Stimulated activated CD8-positive, alpha-beta memory T cell treated with anti-CD3 and anti-CD28 coated beads, Interleukin-12 subunit alpha, Interleukin-12 subunit beta, amount 100 ng/mL, for 24 hours (primary cell): ENCODE results near the gene CASP7.

Experiments used
- DNase-seq: peaks from one replicate; pipeline ENCODE4 v3.0.0-alpha.2; 2020; ENCODE audit errors: extremely low read depth

CASP7 gene

DNA sequence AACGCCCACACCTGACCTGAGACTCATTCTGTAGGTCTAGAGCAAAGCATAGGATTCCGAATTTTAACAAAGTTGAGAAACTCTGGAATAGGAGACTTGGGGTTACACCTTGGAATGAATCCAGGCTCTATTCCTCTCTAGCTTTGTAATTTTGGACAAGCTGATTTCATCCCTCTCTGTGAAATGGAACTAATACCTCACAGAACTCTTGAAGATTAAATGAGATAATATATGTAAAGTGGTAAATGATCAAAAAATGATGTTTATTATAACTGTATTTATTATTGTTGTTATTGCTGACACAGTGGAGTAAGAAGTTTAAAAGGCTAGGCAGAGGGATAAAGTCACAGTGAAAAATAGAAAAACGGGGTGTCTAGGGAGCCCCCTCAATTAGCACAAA lies 32.3 kb downstream of the CASP7 start:
- no peak for DNase-seq

DNA sequence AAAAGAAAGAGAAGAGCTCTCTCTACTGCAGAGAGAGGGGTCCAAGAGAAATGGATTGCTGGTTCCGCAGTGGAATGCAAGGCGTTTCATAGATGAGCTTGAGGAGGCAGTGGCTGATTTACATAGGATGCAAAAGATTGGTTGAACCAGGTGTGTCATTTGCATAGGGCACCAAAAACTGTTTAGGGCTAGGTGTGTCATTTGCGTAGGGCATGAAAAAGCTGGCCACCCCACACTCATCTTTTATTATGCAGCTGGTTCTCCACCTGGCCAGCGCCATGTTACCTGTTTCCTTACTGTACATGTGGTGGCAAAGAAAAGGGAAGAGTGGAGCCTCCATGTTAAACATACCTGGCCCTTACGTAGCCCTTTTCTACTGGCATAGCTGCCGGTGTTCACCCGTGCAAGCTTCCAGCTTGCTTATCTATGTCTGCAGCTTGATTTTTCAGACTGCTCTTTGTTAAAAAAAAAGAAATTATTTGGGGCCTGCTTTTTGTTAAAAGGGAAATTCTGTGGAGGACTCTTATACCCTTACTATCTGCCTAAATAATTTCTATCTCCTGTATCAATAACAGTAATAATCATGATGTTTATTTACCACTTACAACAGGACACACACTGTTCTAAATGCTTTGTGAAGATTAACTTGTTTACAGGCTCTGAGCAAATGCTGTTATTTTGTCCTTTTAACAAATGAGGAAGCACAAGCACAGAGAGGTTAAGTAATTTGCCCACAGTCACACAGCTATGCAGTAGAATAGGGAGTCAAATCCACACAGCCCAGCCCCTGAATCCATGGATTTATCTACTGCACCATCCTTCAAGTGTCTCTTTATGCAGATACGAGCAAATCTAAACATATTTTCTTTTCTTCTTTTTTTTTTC lies 33.3 kb downstream of the CASP7 start:
- DNase-seq, result no peak

GRCh38 chr10:113713640-113713982 lies 33.9 kb downstream of the CASP7 start:
- DNase-seq, result no peak

DNA sequence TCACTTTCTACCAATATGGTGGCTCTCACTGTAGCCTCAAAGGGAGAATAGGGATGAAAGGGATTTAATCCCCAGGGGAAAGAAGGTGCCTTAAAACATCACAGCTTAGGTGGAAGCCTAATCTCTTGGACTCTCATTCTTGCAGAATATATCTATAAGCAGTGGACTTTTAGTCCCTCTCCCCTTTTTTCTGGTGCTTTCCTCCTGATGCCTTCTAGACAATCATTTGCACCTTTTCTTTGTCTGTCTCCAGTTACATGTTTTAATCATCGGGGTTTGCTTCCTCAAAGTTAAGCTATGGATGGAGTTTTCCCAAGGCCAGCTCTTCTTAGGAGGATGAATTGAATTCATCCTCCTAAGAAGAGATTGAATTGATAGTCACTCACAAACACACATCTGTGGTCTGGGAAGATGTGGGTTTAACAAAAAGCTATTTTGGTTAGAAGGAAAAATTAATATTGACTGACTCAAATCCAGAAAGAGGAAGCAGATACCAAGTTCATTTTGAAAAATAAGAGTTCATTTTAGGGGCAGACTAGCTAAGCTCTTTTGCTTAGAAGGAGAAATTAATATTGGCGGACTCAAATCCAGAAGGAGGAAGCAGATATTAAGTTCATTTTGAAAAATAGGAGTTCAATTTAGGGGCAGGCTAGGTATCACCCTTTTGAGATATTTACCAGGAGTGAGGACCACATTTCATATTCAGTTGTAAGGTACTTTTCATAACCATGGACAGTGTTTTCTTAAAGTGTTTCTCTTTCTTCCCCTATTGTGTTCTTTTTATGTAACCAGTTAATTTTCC lies 36.6 kb downstream of the CASP7 start:
- DNase-seq, result no peak

DNA sequence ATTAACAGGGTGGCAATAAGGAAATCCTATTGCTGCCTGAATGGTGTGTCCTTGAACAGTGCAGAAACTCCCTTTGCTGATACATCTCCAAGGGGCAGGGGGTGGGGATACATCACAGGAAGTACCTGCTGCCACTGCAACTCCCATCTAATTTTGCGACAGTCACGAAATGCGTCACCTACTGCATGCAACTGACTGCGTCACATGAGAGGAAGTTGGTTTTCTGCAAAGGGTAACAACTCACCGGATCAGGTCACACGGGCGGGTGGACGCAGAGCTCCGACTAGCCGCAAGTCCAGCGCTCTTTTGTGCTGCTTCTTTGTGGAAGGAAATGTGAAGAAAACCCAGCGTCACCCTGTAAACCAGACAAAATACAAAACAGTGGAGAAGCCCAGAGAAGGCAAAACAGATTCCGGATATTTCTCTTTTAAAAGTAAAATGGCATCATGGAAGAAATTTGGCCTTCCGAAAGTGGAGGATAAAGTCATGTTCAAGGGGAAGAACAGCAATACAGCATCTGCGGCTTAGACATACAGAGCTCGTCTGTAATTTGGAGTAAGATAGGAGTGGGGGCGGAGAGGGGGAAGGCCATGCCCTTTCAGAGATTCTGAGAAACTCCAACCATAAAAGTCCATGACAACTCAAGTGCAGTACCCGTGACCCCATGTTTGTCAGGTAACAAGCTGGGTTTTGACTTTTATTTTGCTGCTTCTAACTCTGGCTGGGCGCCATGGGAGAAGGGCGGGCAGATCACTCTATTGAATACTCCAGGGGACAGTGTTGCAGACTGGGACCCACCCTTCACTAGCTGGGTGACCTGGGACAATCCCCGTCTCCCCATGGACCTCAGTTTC lies 39.5 kb downstream of the CASP7 start:
- no peak for DNase-seq

GRCh38 chr10:113720386-113720785 lies 40.7 kb downstream of the CASP7 start:
- DNase-seq, result no peak

DNA sequence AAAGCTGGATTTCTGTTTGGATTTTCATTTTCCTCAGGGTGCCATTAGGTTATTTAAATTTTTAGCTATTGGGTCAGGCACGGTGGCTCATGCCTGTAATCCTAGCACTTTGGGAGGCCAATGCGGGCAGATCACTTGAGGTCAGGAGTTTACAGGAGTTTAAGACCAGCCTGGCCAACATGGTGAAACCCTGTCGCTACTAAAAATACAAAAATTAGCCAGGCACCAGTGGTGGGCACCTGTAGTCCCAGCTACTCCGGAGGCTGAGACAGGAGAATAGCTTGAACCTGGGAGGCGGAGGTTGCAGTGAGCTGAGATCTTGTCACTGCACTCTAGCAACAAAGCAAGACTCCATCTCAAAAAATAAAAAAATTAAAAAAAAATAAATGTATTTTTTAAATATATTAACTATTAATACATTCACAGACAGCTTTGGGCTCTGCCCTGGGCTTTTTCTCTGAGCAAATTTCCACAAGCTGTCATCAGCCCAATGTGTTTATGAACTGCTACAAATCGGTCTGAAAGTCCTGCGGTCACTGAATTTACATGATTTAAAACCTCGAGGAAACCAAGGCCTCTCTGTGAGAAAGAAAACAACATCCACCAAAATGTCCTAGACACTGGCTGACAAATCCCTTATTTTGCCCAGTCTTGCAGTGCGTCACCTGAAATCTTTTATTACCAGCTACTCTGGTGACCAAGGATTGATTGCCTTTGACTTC lies 52.6 kb downstream of the CASP7 start:
- no peak for DNase-seq

DNA sequence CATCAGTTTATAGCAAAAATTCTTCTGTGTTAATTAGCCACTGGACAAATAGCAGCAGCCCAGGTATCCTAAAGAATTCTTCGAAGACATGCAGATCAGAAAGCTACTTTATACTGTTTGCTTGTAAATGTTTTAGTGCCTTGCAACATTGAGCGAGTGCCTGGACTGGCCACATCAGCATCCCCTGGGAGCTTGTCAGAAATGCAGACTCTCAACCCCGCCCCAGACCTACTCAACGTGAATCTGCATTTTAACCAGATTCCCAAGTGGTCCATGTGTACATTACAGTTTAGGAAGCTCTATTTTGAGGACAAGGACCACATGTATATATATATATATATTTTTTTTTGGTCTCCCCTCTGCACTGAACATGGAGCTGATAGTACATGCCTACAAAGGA lies 53.3 kb downstream of the CASP7 start:
- no peak for DNase-seq

- DNase-seq, result no peak
These were observed 53.9 kb downstream of the CASP7 start for GRCh38 chr10:113733635-113734034.

GRCh38 chr10:113735913-113736312 lies 56.2 kb downstream of the CASP7 start:
- DNase-seq, result no peak

GRCh38 chr10:113736576-113736975 lies 56.9 kb downstream of the CASP7 start:
- no peak for DNase-seq

DNA sequence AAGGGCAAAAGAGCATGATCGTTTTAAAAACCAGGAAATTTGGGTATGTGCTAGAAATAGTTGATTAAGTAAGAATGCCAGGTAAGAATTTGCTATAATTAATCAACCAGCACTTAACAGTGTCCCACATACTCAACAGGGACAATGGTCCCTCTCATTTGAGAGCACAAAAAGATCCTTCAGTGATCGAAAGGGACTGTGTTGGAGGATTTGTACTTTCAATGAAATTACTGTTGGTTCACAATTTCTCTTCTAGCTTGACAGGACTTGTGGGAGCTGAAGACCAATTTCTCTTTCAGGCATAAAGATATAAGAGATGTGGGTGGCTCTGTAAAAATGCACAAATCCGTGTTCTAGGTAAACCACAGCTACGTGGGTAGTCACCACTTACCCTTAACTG lies 59.3 kb downstream of the CASP7 start:
- DNase-seq, result no peak

DNA sequence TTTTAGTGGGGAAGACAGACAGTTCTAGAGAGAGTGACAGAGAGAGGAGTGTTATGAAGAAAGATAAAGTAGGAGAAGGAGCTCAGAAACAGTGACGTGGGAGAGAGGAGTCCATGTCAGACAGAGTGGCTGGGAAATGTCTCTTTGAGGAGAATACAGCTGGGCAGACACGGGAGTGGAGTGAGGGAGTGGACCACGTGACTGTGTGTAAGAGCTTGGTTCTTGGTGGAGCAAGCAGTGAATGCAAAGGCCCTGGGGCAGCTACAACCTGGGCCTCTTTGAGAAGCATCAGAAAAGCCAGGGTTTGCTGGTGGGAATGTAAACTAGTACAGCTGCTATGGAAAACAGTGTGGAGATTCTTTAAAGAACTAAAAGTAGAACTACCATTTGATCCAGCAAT lies 59.9 kb downstream of the CASP7 start:
- no peak for DNase-seq

GRCh38 chr10:113740850-113741249 lies 61.1 kb downstream of the CASP7 start:
- no peak for DNase-seq

DNA sequence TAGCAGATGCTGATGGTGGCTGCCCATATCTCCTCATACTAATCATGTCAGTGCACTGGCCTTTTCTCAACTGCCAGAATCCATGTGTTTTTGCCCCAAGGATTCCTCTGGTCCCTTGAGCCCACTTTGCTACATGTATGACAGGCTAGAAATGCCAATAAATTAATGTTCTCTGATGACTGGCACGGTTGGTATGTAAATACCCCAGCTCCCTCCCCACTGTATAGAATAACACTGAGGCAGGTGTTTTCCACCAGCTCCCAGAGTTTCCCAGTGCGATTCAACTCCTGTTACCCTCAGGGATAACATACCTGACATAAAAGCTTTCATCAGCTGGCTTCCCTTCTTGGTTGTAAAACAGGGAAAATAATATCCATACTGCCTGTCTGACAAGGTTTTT lies 62.8 kb downstream of the CASP7 start:
- DNase-seq, result no peak

- no peak for DNase-seq
These were observed 63.9 kb downstream of the CASP7 start for GRCh38 chr10:113743594-113743993.

GRCh38 chr10:113745374-113745773 lies 65.7 kb downstream of the CASP7 start:
- no peak for DNase-seq

DNA sequence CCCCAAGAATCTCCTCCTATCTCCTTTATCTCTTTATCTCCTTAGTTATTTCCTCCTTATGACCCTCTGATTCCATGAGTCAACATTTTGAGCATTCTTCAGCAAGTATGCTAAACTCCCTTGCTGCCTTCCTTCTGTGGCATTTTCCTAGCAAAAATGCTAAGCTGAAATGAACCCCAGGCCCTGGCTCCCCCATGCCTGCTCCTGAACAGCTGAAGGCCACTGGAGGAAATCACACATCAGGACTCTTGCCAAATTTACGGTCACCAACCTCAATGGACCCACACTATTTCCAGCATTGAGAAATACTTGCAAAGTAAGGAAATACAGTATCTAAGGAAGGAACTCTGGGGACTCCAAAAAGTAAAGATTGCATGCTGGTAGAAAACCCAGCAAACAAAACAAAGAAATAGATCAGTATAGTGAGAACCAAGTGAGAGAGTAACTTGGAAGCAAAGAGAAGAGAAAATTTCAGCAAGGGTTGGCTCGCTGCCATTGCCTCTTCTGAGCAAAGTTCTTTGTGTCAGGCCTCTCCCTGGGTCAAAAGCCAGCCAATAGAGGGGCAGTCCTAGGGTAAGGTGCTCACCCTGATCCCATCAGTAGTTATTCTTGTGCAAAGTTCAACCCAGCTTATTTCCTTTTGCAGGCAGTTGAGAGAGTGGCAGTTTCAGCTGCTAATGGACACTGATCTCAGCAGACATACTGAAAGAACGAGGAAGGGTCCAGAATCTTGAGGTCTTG lies 66.7 kb downstream of the CASP7 start:
- DNase-seq, result no peak

DNA sequence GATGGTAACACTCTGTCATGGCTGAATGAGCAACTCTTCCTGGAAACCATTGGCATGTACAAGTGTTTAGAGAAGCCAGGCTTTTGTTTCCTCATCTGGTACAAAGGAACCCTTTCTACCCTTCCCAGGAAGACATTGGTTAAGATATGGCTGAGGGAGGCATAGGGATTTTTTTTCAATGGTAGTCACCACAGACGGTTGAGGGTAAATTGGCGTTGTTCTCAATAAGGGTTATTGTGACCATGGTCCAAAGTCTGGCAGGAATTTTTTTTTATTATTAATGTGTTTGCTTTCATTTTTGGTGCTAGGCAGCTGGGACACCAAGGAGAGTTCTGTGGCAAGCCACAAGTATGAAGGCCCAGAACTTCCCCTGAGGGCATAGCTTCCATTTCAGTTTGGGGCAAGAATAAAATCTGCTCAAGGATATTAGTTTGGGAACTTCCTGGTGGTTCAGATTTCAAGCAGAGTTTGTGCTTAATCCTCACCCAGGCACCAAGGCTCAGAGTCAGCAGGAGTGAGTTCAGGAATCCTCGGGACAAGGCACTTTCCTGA lies 71.5 kb downstream of the CASP7 start, which contains the start of gene PLEKHS1:
TSS of gene PLEKHS1 (plus strand) at position 502 of the 552 bp plus-strand sequence. CDS start 3,596 bp downstream, outside the sequence.
- DNase-seq, result no peak

DNA sequence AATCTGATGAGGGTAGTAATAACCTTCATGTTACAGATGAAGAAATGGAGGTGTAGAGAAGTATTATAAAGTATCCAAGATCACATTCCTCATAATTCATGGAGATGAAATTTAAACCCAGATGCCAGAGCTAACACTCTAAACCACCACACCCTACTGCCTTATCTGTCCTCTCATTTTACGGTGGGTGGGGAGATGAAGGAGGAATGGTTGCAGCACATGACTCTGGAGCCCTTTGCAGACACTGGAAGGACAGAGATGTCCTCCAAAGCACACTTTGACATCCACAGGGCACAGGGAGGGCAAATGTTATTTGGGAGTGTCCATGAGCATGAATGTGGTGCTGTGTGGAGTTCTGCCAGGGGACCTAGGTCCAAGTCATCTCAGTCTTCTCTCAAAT lies 72.8 kb downstream of the CASP7 start:
- DNase-seq, result no peak
